Suprapubic skin (tissue), 3 donors: ENCODE data around the gene RGS16.

Experiments
- CTCF ChIP-seq, 2 donors: fragments of 200-600 bp in 1 of 2; fragments of 450-650 bp in 1 of 2; sonication (generic) in 1 of 2; IDR thresholded peaks; one replicate each; pipeline ENCODE4 v1.5.1; 2016 to 2019; ENCODE audit warnings: antibody characterized with exemption in 2 of 2, mild to moderate bottlenecking in 1 of 2, moderate library complexity in 1 of 2
- EP300 ChIP-seq: sonication (generic); formaldehyde crosslinking; IDR thresholded peaks from one replicate; pipeline ENCODE4 v1.6.1; 2017; ENCODE audit warnings: antibody characterized with exemption
- POLR2A ChIP-seq, 2 donors: fragments of 450-650 bp; IDR thresholded peaks; one replicate each; pipeline ENCODE4 v1.6.1; 2017; ENCODE audit warnings: antibody characterized with exemption in 2 of 2, mild to moderate bottlenecking in 2 of 2, moderate library complexity in 2 of 2

- no peak for TF ChIP-seq EP300
- no peak for TF ChIP-seq CTCF (IDR thresholded peaks at IDR 0.05)
- no peak for TF ChIP-seq POLR2A (IDR thresholded peaks at IDR 0.05)
These were observed 31.7 kb upstream of the RGS16 start for GRCh38 chr1:182635871-182636270.
